ENCODE results near the gene WSB2. TPM values are rescaled to one million over a fixed set of nuclear protein-coding genes. Genes with fewer than 3 reads are reported as not detected.

WSB2 gene
- total and polyA plus RNA-seq, 10 donors = 14.4 to 63.2 (median 43.6) TPM

DNA sequence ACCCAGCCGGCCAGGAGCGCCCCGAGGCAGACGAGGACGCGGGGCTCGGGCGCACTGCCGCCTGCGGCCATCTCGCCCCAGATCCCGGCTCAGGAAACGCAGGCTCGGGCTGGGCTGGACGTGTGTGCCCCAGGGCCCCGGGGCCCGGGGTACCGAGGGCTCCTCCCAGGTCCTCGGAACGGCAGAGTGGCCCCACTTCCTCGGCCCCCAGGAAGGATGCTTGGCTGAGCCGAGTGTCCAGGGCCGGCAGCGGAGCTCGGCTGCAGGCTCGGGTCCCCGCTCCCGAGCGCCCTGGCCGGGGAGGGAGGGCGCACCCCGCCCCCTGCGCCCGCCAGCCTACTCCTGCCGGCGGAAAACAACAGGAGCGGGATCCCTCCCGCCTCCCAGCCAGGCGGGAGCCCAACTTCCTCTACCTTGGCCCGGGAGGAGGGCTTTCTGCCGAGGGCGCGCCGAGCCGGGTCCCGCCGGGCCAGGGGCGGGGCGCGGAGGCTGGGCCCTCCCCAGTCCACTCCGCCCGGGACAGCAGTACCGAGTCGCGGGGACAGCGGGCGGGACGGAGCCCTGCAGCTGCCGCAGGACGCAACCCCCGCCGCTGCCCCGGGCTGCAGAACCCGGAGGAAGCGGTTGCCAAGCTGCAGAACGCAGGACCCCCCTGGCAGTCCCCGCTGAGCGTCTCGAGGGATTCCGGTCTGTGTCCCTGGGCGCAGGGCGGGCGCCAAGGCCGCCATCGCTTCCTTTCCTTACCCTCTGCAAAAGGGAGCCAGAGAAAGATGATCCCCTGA lies 42.8 kb upstream of the WSB2 start, which contains the start of gene VSIG10:
VSIG10 (minus strand) TSS at position 411 of the 782 bp plus-strand sequence; CDS start at position 71, 340 bp downstream.
- Histone ChIP-seq H3K4me1 (peaks cover 0 to 28% (median 23%) of the 10 kb centered on the region in 6 donors), H3K4me3 (peak within 1 kb of the TSS; percentile 75 to 91 (median 82)), H3K36me3 (no peaks in the 10 kb centered on the region), H3K27me3 (replicated peaks in 1 of 7) (peaks cover 0 to 35% (median 11%) of the 10 kb centered on the region in 7 donors), H3K9me3 (no peaks in the 10 kb centered on the region), H3K27ac (peak within 1 kb of the TSS in 7 of 8 donors; percentile 47 to 81 (median 73))
- peak; percentile 86 for DNase-seq
- intact Hi-C loops (cut with DNase I; ENCODE audit: low total_unique reads) = no loop called here
- TF ChIP-seq POLR2A (IDR thresholded peaks at IDR 0.05) = peak in 1 of 3 donors; percentile 20
- peak in 2 of 3 donors; percentile 77 to 81 for TF ChIP-seq POLR2AphosphoS5 (IDR thresholded peaks at IDR 0.05)
- TF ChIP-seq, protein P1, sequence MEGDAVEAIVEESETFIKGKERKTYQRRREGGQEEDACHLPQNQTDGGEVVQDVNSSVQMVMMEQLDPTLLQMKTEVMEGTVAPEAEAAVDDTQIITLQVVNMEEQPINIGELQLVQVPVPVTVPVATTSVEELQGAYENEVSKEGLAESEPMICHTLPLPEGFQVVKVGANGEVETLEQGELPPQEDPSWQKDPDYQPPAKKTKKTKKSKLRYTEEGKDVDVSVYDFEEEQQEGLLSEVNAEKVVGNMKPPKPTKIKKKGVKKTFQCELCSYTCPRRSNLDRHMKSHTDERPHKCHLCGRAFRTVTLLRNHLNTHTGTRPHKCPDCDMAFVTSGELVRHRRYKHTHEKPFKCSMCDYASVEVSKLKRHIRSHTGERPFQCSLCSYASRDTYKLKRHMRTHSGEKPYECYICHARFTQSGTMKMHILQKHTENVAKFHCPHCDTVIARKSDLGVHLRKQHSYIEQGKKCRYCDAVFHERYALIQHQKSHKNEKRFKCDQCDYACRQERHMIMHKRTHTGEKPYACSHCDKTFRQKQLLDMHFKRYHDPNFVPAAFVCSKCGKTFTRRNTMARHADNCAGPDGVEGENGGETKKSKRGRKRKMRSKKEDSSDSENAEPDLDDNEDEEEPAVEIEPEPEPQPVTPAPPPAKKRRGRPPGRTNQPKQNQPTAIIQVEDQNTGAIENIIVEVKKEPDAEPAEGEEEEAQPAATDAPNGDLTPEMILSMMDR (IDR thresholded peaks at IDR 0.05 in 8 of 11, conservative IDR thresholded peaks at IDR 0.05 in 3 of 11) = no peak
- WGBS, 5 donors = 0 to 1% (median 0%) methylated on average over 31 to 75 of the region's 75 CpGs

DNA sequence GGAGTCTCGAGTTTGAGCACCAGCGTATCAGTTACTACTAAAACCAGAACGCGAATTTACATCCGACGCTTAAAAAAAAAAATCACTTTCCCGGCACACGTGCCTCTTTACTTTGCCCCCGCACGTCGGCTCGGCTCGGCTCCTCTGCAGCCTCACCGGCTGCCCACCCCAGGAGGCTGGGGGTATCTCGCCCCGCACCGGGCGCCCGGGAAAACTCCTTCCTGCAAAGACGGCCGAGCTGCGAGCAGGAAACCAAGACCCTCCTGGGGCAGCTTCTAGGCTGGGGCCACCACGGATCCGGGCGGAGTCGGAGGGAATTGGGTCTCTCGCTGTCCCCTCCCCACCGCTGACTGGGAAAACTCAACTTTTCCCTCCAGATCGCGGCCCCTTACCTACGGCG lies 42.2 kb upstream of the WSB2 start:
- H3K4me3 ChIP-seq = peak overlapping the region; percentile 75 to 91 (median 82)
- intact Hi-C loops (cut with DNase I; ENCODE audit: low total_unique reads) = no loop called here
- no peaks in the 10 kb centered on the region for H3K9me3 ChIP-seq
- H3K4me1 ChIP-seq = peaks cover 0 to 28% (median 23%) of the 10 kb centered on the region in 6 donors
- H3K36me3 ChIP-seq = no peaks in the 10 kb centered on the region
- TF ChIP-seq, protein P1 (IDR thresholded peaks at IDR 0.05 in 8 of 11, conservative IDR thresholded peaks at IDR 0.05 in 3 of 11) = no peak
- TF ChIP-seq POLR2AphosphoS5 (IDR thresholded peaks at IDR 0.05) = no peak
- WGBS, 5 donors = 0 to 1% (median 0%) methylated on average over 29 to 32 of the region's 32 CpGs
- peaks cover 0 to 35% (median 11%) of the 10 kb centered on the region in 7 donors for H3K27me3 ChIP-seq (replicated peaks in 1 of 7)
- no peak for DNase-seq
- peak overlapping the region in 7 of 8 donors; percentile 47 to 81 (median 73) for H3K27ac ChIP-seq

DNA sequence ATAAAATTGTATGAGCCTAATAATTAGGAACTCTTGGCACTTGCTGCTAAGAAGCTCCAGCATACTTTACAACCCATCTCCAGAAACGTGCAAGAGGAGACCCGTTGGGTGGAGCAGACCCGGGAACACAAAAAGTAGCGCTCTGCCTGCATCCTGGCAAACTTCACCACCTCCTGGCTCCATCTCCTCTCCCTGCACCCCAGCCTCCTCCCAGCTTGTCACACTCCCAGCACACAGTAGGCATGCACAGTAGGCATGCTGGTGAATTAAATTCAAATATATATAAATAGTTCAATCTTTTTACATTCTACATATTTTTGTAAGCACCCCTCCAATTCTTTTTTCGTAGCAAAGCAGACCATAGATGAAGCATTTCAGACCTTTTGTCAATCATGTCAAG lies 41.6 kb upstream of the WSB2 start:
- H3K4me1 ChIP-seq = peaks cover 0 to 28% (median 23%) of the 10 kb centered on the region in 6 donors
- TF ChIP-seq, protein P1 (IDR thresholded peaks at IDR 0.05 in 8 of 11, conservative IDR thresholded peaks at IDR 0.05 in 3 of 11) = no peak
- TF ChIP-seq POLR2A (IDR thresholded peaks at IDR 0.05) (no peak), POLR2AphosphoS5 (IDR thresholded peaks at IDR 0.05) (no peak)
- WGBS, 5 donors = 33 to 43% (median 38%) methylated on average over 5 of the region's 5 CpGs
- no peak for DNase-seq
- no peaks in the 10 kb centered on the region for H3K9me3 ChIP-seq
- H3K4me3 ChIP-seq = peak overlapping the region in 7 of 8 donors; percentile 75 to 91 (median 85)
- H3K36me3 ChIP-seq = no peaks in the 10 kb centered on the region
- intact Hi-C loops (cut with DNase I; ENCODE audit: low total_unique reads) = no loop called here
- peak overlapping the region in 1 of 8 donors; percentile 74 for H3K27ac ChIP-seq
- peaks cover 0 to 35% (median 11%) of the 10 kb centered on the region in 7 donors for H3K27me3 ChIP-seq (replicated peaks in 1 of 7)

DNA sequence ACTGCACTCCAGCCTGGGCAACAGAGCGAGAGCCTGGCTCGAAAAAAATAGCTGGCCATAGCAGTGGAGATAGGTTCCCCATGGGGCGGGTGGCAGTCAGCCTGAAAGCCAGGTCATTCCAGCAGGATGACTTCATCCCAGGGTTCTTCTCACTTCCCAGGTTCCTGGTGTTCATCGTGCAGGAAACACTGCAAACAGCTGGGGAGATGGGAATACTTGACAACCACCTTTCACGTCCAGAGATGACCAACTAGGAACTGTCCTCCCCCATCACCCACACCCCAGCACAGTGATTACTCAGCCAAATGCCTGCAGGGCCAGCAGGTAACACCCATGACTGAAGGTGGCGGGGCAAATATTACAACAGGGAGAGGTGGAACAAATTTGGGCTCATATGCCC lies 41.1 kb upstream of the WSB2 start:
- Histone ChIP-seq H3K27me3 (replicated peaks in 1 of 7) (peaks cover 0 to 35% (median 11%) of the 10 kb centered on the region in 7 donors), H3K36me3 (no peaks in the 10 kb centered on the region), H3K27ac (no peak overlapping the region), H3K9me3 (no peaks in the 10 kb centered on the region), H3K4me3 (no peak overlapping the region), H3K4me1 (peaks cover 0 to 28% (median 23%) of the 10 kb centered on the region in 6 donors)
- 86 to 96% (median 92%) methylated on average over 6 of the region's 6 CpGs for WGBS, 5 donors
- intact Hi-C loops (cut with DNase I; ENCODE audit: low total_unique reads) = no loop called here
- no peak for TF ChIP-seq POLR2AphosphoS5 (IDR thresholded peaks at IDR 0.05)
- TF ChIP-seq, protein P1 (IDR thresholded peaks at IDR 0.05 in 8 of 11, conservative IDR thresholded peaks at IDR 0.05 in 3 of 11) = no peak
- no peak for TF ChIP-seq POLR2A (IDR thresholded peaks at IDR 0.05)
- no peak for DNase-seq

All from spleen (tissue), 11 donors.